Astrocyte (in vitro differentiated cells and primary cell): ENCODE measurements around the gene MYO7B.

ENCODE experiments used
- CTCF ChIP-seq: IDR thresholded peaks from 2 replicates; pipeline ENCODE4 v1.5.1; 2011; ENCODE audit warnings: low read depth, mild to moderate bottlenecking, inconsistent platforms, low read length, moderate library complexity; ENCODE audit not compliant: insufficient read depth
- EZH2 ChIP-seq: IDR thresholded peaks from 2 replicates; pipeline ENCODE4 v1.6.1; 2012; ENCODE audit warnings: mild to moderate bottlenecking, low read length, inconsistent platforms; ENCODE audit not compliant: insufficient read depth

- TF ChIP-seq CTCF, result no peak
- no peak for TF ChIP-seq EZH2
Observed at GRCh38 chr2:127570282-127571250, 35.1 kb downstream of the MYO7B start.
